SK-N-MC (cell line): ENCODE results near the gene SDCBP2.

Experiments used
- EZH2 ChIP-seq: fragments of 200-600 bp; sonication (generic); IDR thresholded peaks from one replicate; pipeline ENCODE4 v1.6.1; 2017; ENCODE audit warnings: antibody characterized with exemption
- POLR2AphosphoS5 ChIP-seq: IDR thresholded peaks from 2 replicates; pipeline ENCODE4 v1.6.1; 2012; ENCODE audit warnings: mild to moderate bottlenecking, low read depth, low read length, borderline replicate concordance

- TF ChIP-seq POLR2AphosphoS5 (peak; percentile 27; the same call in 1 of the 2 replicates), EZH2 (no peak)
These were observed 7.9 kb upstream of the SDCBP2 start for GRCh38 chr20:1336699-1337367.
